ENCODE data around the gene VGLL4. TPM values are rescaled to one million over a fixed set of nuclear protein-coding genes. Genes with fewer than 3 reads are reported as not detected.

Gene VGLL4
- polyA plus RNA-seq, 1 donor (not counting 4 experiments of a cell fraction or from before 2014, with no cell fraction given): 32.6 TPM

- Histone ChIP-seq H3K9me3 (ENCODE audit: control insufficient read depth, low read depth, low read length) (no peaks in the 10 kb centered on the region), H2AFZ (ENCODE audit: control insufficient read depth, low read length) (no peak overlapping the region), H3K4me2 (ENCODE audit: control insufficient read depth, extremely low read depth, insufficient read depth, low read depth, low read length) (peak overlapping the region; percentile 0), H3K27ac (ENCODE audit: control insufficient read depth, insufficient read depth, low read length) (peak overlapping the region; percentile 43), H4K20me1 (ENCODE audit: control insufficient read depth, extremely low read depth, insufficient read depth, low read length) (peaks cover 3% of the 10 kb centered on the region), H3K79me2 (ENCODE audit: control insufficient read depth, insufficient read depth, low read length) (peaks cover 44% of the 10 kb centered on the region), H3K36me3 (ENCODE audit: control insufficient read depth in 2 of 2, extremely low read depth in 1 of 2, insufficient read depth in 2 of 2, low read length in 2 of 2) (peaks cover 11 to 22% of the 10 kb centered on the region in 2 experiments), H3K4me1 (ENCODE audit: control insufficient read depth, extremely low read depth, insufficient read depth, low read length) (peaks cover 22% of the 10 kb centered on the region), H3K27me3 (ENCODE audit: control insufficient read depth, extremely low read depth, insufficient read depth, low read length) (no peaks in the 10 kb centered on the region), H3K4me3 (ENCODE audit: control insufficient read depth in 2 of 3, extremely low read depth in 1 of 3, insufficient read depth in 2 of 3, low read depth in 1 of 3, low read length in 3 of 3) (no peak overlapping the region), H3K9ac (ENCODE audit: control insufficient read depth, extremely low read depth, insufficient read depth, low read length) (peak overlapping the region; percentile 29), H3K9me1 (ENCODE audit: control insufficient read depth, extremely low read depth, insufficient read depth, low read length) (no peaks in the 10 kb centered on the region)
- dilution Hi-C loops (cut with MboI; ENCODE audit: extremely low pct_ligation_motif_present, low sequenced_read_pairs): no loop called here
- DNase-seq (ENCODE audit: low read depth, low spot score) (peak; percentile 60), FAIRE-seq (peak; percentile 29)
- TF ChIP-seq EZH2 (IDR thresholded peaks at IDR 0.05; ENCODE audit: low read length) (no peak), CTCF (optimal IDR thresholded peaks at IDR 0.05 in 1 of 3, IDR thresholded peaks at IDR 0.05 in 1 of 3, conservative IDR thresholded peaks at IDR 0.05 in 1 of 3; ENCODE audit: extremely low read depth in 1 of 3, insufficient read depth in 2 of 3, low read length in 3 of 3) (no peak)
These were observed 75.9 kb downstream of the VGLL4 start for GRCh38 chr3:11567516-11568467.

DNA sequence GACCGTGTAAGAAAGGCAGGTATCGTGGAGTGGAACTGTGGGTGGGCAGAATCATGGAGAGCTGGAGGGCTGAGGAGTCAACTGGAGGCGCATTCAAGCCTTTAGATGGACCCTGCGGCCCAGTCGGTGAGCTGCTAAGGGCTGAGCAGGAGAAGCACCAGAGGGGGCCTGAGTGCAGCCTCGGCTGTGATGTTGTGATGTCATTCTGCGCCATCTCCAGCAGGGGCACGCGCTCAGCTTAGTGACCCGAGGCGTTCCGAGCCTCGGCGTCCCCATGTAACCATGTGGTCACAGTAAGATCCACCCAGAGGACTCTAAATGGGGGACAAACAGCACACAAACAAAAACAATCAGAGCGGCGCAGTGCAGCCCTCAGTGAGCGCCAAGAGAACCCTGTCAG lies 76.8 kb downstream of the VGLL4 start:
- Histone ChIP-seq H3K4me3 (ENCODE audit: control insufficient read depth in 2 of 3, extremely low read depth in 1 of 3, insufficient read depth in 2 of 3, low read depth in 1 of 3, low read length in 3 of 3) (no peak overlapping the region), H3K9me3 (ENCODE audit: control insufficient read depth, low read depth, low read length) (no peaks in the 10 kb centered on the region), H3K27me3 (ENCODE audit: control insufficient read depth, extremely low read depth, insufficient read depth, low read length) (no peaks in the 10 kb centered on the region), H3K27ac (ENCODE audit: control insufficient read depth, insufficient read depth, low read length) (no peak overlapping the region), H4K20me1 (ENCODE audit: control insufficient read depth, extremely low read depth, insufficient read depth, low read length) (peaks cover 3% of the 10 kb centered on the region), H3K9ac (ENCODE audit: control insufficient read depth, extremely low read depth, insufficient read depth, low read length) (no peak overlapping the region), H3K9me1 (ENCODE audit: control insufficient read depth, extremely low read depth, insufficient read depth, low read length) (no peaks in the 10 kb centered on the region), H3K79me2 (ENCODE audit: control insufficient read depth, insufficient read depth, low read length) (peaks cover 46% of the 10 kb centered on the region), H3K36me3 (ENCODE audit: control insufficient read depth in 2 of 2, extremely low read depth in 1 of 2, insufficient read depth in 2 of 2, low read length in 2 of 2) (peaks cover 12 to 21% of the 10 kb centered on the region in 2 experiments), H2AFZ (ENCODE audit: control insufficient read depth, low read length) (no peak overlapping the region), H3K4me1 (ENCODE audit: control insufficient read depth, extremely low read depth, insufficient read depth, low read length) (peaks cover 28% of the 10 kb centered on the region), H3K4me2 (ENCODE audit: control insufficient read depth, extremely low read depth, insufficient read depth, low read depth, low read length) (no peak overlapping the region)
- DNase-seq (ENCODE audit: low read depth, low spot score) (no peak), FAIRE-seq (no peak)
- TF ChIP-seq CTCF (optimal IDR thresholded peaks at IDR 0.05 in 1 of 3, IDR thresholded peaks at IDR 0.05 in 1 of 3, conservative IDR thresholded peaks at IDR 0.05 in 1 of 3; ENCODE audit: extremely low read depth in 1 of 3, insufficient read depth in 2 of 3, low read length in 3 of 3) (no peak), EZH2 (IDR thresholded peaks at IDR 0.05; ENCODE audit: low read length) (no peak)
- dilution Hi-C loops (cut with MboI; ENCODE audit: extremely low pct_ligation_motif_present, low sequenced_read_pairs): no loop called here

Data from keratinocyte (primary cell).